Lung microvascular endothelial cell (primary cell): ENCODE measurements around the gene DACT2. TPM values are rescaled to one million over a fixed set of nuclear protein-coding genes. Genes with fewer than 3 reads are reported as not detected.
"Not testable (repeated sequence)": the region's sequence is repeated elsewhere in the genome, so short reads cannot be mapped to it uniquely, and the experiment has no call there.

ENCODE experiments used
- DNase-seq, 2 donors: peaks; one replicate each; pipeline versions ENCODE4 v3.0.0 to v3.0.0-alpha.2; 2010; ENCODE audit warnings: low read depth in 2 of 2
- total RNA-seq: library from RNA; depleted of rRNA; stranded (reverse); fragments of >200 nt; gene quantifications from 2 replicates; pipeline ENCODE4 v1.2.1, GENCODE V29; 2014

The DACT2 gene
- total RNA-seq, 1 donor from 2014 or later, result not detected

DNA sequence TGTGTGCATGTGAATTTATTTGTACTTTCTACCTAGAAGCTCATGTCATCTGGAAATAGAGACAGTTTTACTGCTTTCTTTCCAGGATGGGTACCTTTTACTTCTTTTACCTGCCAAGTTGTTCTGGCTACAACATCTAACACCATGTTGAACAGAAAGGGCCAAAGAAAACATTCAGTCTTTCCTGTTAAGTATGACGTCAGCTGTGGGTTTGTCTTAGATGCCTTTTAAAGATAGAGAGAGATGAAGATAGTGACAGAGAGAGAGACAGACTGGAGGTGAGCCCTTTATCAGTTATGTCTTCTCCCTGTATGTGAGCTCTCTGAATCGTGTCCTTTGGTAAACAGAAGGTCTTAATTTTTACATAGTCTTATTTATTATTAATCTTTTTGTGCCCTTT, 3.4 kb upstream of the DACT2 start:
- no peak for DNase-seq

GRCh38 chr6:168320634-168321033, 1.1 kb upstream of the DACT2 start:
- no peak for DNase-seq

DNA sequence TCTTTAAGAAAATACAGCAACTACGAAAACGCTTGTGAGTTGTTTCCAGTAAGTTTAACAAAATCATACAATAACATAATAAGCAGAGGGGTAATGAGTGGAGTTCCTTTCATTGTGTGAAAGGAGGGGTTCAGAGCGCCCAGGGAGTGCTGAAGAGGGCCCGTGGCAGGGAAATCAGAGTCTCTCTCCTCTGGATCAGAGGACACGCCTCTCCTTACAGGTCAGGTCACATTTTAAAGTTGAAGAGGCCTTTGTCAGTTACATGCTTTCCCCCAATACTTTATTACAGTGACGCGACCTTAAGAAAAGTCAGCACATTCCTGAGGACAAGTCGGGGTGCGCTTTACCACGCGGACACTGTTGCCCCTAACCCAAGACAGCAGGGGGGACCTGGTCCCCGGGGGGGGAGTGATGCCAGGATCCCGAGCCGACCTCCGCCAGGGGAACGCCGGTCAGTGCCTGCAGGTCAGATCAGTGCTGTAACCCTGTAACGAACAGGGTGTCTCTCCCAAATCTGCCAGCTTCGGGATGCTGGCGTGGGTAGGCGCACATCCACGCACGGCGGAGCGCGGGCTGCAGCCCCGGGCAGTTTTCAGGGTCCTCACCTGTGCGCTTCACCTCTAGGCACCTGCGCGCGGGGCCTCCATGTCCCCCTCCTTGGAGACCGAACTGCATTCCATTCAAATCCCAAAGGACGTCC, 848 bp downstream of the DACT2 start:
- DNase-seq, result no peak

DNA sequence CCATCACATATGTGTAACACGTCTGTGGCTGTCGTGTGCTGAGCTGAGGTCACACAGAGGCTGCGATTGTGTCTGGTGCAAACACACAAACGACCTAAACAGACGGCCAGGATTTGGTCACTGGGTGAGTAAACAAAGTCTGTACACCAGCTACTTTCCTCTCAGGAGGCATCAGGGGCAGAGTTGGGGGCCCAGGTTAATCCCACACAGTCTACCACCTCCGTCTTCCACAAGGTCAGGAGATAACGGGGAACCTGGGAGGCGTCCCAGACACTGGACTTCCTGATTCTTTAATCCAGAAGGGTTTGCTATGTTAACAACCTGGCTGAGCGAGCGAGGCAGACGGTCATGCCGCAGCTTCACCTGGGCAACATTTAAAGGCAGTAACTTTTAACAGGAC, 1.5 kb downstream of the DACT2 start:
- no peak for DNase-seq

GRCh38 chr6:168315596-168315995, 4.0 kb downstream of the DACT2 start:
- DNase-seq, result no peak

GRCh38 chr6:168314948-168315347, 4.6 kb downstream of the DACT2 start:
- no peak for DNase-seq

DNA sequence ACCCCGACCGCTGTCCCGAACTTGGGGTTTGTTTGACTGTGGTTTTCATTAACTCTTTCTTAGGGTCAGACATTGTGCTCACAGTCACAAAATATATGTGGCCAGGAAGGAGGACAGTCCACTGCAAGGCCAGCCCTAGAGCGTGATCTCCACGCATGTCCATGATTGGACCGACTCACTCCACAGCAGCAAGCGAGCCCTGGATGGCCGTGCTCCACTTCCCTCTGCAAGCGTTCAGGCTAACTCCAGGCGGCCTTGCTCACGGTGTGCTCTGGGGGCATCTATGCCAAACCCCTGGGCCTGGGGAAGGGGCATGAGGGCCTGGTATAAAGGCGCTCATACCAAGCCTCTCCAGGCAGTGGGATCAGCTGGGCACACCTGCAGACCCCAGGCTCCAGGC, 5.6 kb downstream of the DACT2 start:
- DNase-seq, result no peak

DNA sequence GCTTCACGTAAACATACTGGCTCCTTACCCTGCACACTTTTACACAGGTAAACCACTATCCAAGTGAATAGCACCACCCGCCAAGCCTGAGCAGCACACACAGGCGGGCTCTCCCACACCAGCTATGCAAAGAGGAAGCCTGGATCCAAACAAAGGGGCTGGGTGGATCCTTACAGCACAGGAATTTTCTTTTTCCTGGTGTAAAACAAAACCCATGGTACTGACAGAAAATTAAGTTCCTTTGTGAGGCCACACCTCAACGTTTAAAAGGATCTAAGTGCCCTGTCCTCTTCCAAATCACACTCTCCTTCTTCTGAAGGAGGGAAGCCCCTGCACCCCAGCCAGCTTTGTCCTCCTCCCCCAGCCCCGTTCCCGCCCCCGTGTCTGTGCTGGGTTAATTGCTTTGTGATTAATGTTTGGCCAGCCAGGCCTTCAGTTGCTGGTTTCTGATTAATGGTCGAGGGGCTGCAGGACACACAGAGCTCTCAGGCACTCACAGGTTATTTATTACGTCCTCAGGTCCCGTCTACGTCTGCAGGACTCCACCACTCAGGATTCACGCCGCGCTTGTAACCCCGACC, 6.1 kb downstream of the DACT2 start:
- no peak for DNase-seq

GRCh38 chr6:168312125-168312507, 7.5 kb downstream of the DACT2 start:
- DNase-seq, result not testable (repeated sequence)

- DNase-seq, result no peak
Observed at GRCh38 chr6:168311410-168312124, 8.0 kb downstream of the DACT2 start.

DNA sequence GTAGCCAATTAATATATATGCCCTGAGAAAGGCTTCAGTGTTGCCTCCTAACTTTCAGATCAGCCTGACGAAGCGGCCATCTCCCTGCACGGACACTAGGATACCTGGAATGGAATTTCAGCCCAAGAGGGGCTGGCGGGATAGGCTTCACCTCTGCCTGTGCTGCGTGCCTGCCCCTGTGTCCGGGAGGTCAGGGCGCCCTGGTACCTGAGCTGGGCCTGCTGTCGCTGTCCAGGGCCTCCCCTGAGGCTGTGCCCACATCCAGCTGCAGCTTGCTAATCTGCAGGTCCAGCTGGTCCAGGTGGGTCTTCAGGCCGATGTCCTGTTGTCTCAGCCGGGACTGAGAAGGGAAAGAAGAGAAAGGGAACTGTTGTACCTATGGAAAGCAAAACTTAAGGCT, 8.6 kb downstream of the DACT2 start:
- no peak for DNase-seq

DNA sequence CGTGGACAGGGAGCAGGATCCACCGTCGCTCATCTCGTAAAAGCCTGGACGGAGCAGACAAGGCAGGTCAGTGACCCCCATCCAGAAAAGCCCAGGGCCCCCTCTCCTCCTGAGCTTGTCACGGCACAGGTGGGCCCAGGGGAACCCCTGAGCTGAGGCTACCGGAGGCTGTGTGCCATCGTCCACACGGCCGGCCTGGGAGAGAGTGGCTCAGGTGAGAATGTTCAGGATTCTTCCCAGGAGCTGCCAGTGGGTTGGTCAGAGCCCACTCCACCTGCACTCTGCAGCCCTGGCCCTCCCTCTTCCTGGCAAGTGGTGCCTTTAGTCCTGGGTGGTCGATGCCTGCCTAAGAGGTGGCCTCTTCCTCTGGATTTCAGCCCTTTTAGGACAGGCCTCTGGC, 9.2 kb downstream of the DACT2 start:
- DNase-seq, result no peak

- no peak for DNase-seq
Observed at GRCh38 chr6:168309997-168310396, 9.6 kb downstream of the DACT2 start.

- DNase-seq, result no peak
Observed at GRCh38 chr6:168309183-168309582, 10.4 kb downstream of the DACT2 start.

- no peak for DNase-seq
Observed at GRCh38 chr6:168308390-168309144, 11.0 kb downstream of the DACT2 start.

DNA sequence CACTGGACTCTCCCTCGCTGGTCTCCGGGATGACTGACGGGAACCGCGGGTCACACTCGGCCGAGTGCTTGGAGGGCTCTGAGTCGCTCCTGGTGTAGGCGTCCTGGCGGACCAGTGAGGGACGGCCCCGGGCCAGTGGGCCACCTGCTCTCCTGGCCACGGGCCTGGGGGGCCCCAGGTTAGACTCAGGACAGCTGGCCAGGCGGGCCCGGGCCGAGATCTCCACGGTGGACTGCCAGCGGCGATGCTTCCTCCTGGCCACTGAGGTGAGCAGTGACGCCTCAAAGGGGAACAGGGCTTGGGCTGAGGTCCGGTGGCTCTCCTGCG, 11.9 kb downstream of the DACT2 start:
- no peak for DNase-seq

DNA sequence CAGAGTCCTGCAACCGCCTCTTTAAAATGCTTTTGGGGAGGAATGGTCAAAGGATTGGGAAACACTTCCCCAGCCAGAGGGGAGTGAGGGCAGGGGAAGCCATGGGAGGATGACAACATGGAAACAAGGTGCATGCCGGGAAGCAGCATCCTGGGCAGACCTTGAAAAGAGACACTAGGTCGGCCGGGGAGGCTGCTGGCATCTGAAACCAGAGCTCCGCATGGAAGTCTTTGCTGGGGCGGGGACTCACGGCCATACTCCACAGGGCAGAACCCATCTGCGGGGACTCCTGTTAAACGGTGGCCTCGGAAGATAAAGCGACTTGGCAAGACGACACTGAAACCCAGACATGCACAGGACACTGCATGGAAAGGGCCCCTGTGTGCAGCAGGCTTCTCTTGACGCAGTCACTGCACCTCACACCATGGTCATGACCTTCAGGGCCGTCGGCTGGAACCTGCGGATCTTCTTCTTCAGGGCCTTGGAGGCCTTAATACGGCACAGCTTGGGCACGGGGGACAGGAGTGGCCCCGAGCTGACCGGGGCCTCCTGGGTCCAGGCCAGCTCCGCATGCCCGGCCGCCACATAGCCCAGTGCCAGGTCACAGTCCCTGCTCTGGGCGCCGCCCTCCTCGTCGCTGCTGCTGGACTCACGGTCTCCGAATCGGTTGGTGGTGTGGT, 12.4 kb downstream of the DACT2 start:
- no peak for DNase-seq

- no peak for DNase-seq
Observed at GRCh38 chr6:168305863-168306262, 13.7 kb downstream of the DACT2 start.

DNA sequence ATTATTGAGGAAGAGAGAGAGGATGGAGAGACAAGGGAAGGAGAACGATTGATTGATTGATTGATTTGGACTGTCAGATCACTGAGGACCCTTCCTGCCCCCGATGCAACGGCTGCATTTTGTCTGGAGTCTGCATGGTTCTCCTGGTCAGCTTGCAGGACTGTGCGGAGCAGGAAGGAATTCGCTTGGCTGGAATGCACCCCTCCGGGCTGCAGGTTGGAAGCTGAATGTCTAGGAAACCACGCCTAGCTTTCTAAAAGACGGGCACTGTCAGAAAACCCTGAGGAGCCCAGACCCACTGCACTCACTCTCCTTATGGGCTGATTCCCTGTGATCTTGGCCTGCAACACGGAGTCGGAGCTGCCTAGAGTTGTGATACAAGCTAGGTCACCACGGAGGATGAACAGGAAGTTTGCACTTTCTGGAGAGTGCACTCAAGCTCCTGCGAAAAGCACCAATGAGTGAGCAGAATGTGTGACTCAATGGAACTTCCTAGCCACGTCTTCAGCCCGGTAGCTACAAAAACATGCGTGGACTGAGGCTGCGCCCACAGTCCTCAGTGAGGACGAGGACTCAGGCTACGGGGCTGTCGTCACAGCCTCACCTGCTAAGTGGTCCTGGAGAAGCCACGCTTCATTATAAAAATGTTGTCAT, 14.4 kb downstream of the DACT2 start:
- no peak for DNase-seq

GRCh38 chr6:168304752-168305015, 14.9 kb downstream of the DACT2 start:
- no peak for DNase-seq

GRCh38 chr6:168303982-168304751, 15.4 kb downstream of the DACT2 start:
- DNase-seq, result no peak
